SW480 (cell line): ENCODE measurements around the gene CCDC200.
"Not testable (repeated sequence)": the region's sequence is repeated elsewhere in the genome, so short reads cannot be mapped to it uniquely, and the experiment has no call there.

ENCODE experiments used
- DNase-seq: peaks from one replicate; pipeline ENCODE4 v3.0.0-alpha.2; 2016; ENCODE audit warnings: low spot score

CCDC200 gene

DNA sequence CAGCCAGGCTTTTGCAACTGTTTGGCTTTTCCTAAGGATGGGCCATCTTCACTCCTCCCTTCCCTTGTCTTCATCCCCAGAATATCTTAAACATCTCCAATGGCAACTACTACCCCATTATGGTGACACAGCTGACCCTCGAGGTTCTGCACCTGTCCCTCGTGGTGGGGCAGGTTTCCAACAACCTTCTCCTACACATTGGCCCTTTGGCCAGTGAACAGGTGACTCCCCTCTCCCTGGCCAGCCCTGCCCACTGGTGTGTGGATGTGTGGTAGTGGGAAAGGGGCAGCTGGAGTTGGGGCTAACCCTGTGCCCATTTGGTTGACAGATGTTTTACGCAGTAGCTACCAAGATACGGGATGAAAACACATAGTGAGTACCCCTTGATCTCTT lies 12.1 kb downstream of the CCDC200 start:
- DNase-seq = no peak

DNA sequence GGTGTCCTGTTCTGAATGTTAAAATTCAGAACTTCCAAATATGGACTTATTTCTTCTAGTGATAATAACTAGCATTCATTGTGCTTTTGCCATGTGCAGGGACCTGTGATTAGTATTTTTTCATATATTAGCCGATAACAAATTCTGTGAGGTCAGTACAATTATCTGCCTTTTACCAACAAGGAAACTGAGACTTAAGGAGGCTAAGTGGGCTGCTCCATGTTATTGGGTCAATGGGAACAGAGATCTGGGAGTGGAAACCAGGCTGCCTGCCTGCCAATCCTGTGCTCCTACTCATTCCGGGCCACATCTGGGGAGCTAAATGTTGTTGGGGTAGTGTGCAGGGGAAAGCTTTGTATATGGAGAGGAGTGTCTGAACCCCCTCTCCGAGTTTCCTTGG lies 13.1 kb downstream of the CCDC200 start:
- DNase-seq = no peak

DNA sequence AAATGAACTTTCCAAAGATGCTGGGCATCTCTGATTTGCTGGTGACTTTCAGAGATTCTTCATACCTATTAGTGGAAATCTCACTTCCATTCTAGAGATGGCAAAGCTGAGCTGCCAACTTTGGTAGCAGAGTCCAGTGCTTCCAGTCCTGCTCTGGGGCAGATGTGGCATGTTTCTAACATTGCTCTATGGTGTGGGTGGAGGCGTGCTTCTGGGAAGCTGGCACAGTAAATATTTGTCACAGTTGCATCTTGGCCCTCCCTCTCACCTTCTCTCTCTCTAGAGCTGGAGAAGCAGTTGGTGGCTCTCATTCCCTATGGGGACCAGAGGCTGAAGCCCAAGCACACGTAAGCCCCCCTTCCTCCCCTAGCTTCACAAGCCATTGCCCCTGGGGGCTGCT lies 14.9 kb downstream of the CCDC200 start:
- DNase-seq = no peak

DNA sequence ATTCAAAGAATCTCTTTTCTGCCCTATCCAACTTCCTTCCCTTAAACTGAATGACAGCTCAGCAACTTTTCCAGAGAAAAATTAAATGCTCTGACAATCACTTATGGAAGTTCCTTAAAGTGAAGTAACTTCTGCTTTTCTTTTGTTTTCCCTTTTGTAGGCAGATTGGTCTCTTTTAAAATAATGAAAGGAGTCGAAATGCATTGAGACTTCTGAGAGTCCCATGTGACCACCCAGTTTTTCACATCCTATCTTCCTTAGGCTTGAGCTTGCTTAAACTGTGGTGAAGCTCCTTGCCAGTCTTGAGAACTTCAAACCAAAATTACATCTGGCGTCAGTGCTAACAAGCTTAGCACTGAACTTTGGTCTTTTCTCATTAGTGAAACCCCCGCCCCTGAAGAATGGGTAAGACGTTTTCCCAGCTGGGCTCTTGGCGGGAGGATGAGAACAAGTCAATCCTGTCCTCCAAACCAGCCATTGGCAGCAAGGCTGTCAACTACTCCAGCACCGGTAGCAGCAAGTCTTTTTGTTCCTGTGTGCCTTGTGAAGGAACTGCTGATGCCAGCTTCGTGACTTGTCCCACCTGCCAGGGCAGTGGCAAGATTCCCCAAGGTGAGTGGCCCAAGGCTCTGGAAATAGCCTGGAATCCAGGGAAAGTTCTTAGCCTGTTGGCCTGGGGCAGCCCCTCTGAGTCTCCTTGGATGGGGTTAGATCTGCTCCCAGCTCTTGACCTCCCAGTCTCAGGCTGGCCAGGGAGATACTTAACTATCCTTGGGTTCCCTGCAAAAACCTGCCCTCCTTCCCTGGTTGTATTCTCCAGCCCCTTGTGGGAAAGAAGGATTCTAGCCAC lies 15.6 kb downstream of the CCDC200 start:
- DNase-seq = no peak

DNA sequence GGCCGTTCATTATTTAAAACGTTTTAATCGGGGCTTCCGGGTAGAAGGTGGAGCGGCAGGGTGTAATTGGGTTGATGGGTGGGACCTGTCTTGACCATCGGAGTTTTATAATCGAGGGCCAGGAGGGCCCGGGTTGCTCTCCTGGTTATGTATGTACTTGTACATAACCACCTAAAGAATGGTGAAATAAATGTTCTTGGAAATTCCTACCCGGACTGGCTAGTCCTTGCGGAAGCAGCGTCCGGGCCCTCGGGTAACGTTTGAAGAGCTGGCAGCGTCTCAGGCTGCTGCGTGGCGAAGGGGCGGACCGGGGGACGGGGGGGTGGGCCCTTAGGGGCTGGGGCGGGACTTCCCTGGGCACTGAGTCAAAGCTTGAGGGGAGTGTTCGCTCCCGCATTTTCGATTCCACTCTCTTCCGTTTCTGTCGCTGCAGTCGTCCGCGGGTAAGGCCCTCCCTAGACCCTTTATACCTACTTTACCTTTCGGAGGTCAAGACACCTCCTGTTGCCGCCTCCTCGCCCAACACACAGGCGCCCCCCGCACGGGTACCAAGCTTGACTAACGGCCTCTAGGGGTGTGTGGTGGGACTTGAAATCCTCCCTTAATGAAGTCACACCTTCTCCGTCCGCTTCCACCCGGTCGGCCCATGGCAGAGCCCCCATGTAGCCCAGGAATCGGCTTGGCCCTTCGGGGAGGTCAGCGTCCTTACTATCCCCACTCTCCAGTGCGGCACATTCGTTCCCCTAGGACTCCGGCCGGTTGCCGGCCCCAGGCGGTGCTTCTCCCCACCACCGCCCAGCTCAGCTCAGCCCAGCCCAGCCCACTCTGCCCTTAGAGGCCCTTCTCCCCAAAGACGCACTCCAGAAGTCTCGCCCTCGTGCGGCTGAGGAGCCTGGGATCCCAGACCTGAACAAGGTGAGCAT lies 16.7 kb downstream of the CCDC200 start, which contains the start of gene TMEM106A:
TMEM106A (plus strand) TSS at position 396 of the 923 bp plus-strand sequence. CDS start 1,167 bp downstream, outside the sequence.
- peak; percentile 71 for DNase-seq

DNA sequence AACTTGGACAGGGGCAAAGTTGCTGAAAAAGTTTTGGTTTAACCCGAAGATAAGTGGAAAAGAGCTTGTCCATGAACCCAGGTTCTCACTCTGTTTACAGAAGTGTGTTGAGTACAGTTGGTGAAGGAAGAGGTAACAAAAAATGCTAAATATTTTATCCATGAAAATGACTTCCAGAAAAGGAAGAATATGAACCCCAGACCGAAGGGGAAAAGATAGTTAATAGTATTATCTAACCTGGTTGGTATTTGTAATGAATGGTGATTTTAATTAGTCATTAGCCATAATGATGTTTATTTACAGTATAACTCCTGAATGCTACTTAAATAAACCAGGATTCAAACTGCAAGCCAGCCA lies 17.3 kb downstream of the CCDC200 start:
- DNase-seq = no peak

DNA sequence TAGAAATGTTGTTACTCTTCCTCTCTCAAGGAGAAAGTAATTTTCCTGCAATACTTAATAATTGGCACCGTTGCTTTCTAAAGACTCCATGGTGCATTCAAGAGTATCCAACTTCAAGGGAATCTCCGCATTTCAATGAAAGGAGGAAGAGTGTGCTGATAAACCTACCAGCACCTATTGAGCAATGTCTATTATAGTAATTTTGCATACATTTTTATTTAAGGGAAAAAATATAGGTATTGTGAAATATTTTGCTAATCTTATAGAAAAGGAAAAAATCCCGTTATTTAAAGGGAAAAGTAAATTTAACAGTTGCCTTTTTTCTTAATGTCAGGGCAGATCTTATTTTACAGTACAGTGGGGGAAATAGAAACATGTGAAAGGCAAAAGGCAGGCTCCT lies 17.8 kb downstream of the CCDC200 start:
- no peak for DNase-seq

DNA sequence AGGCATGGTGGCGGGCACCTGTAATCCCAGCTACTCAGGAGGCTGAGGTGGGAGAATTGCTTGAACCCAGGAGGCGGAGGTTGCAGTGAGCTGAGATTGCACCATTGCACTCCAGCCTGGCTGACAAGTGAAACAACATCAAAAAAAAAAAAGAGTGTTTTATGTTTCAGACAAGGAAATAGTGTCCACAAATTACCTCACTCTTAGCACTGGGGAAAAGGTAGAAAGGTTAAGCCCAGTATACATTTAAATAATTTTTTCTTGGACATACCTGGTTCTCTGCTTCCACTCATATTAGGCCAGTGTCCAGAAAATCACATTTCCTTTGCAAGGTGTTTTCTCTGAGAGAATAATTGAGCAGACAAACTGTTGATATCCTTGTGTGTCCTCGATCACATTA lies 25.4 kb downstream of the CCDC200 start:
- not testable (repeated sequence) for DNase-seq

DNA sequence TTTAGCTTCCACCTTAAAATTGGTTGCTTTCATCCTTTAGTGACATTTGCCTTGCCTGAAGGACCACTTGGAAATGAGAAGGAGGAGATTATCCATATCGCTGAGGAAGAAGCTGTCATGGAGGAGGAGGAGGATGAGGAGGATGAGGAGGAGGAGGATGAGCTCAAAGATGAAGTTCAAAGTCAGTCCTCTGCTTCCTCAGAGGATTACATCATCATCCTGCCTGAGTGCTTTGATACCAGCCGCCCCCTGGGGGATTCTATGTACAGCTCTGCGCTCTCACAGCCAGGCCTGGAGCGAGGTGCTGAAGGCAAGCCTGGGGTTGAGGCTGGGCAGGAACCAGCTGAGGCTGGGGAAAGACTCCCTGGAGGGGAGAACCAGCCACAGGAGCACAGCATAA lies 28.3 kb downstream of the CCDC200 start:
- DNase-seq = no peak

DNA sequence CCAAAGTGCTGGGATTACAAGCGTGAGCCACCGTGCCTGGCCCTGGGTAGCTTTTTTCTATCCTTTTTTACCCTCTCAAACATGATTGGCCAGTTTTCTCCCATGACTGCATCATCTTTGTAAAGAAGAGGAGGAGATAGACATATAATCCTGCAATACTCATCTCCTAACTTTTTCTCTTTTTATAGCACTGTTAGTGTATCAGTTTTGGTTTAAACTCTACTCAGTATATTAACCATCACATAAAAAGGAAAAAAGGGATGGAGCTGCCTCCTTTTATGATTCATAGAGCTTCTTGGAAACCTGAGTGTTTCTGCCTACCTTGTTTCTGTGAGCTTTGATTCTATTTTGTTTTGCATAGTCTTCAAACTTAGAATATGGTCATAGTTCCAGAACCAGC lies 28.8 kb downstream of the CCDC200 start:
- no peak for DNase-seq

DNA sequence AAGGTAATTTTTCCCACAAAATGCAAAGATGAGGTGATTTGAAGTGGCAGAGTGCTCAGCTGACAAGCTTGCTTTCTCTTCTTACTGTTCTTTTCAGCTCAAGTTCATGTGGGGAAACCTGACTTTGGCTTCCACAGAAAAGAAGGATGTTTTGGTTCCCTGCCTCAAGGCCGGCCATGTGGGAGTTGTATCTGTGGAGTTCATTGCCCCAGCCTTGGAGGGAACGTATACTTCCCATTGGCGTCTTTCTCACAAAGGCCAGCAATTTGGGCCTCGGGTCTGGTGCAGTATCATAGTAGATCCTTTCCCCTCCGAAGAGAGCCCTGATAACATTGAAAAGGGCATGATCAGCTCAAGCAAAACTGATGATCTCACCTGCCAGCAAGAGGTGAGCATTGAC lies 35.2 kb downstream of the CCDC200 start:
- no peak for DNase-seq

DNA sequence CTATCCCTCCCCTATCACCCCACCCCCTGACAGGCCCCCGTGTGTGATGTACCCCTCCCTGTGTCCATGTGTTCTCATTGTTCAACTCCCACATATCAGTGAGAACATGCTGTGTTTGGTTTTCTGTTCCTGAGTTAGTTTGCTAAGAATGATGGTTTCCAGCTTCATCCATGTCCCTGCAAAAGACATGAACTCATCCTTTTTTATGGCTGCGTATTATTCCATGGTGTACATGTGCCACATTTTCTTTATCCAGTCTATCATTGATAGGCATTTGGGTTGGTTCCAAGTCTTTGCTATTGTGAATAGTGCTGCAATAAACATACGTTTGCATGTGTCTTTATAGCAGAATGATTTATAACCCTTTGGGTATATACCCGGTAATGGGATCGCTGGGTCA lies 41.8 kb downstream of the CCDC200 start:
- DNase-seq = not testable (repeated sequence)

DNA sequence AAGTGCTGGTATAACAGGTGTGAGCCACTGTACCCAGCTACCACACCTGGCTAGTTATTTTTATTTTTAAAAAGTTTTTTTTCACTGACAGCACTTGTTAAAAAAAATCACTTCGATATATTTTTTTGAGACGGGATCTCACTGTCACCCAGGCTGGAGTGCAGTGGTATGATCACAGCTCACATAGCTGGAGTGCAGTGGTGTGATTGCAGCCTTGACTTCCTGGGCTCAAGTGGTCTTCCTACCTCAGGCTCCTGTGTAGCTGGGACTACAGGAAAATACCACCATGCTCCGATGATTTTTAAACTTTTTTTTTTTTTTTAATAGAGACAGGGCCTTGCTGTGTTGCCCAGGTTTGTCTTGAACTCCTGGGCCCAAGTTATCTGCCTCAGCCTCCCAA lies 44.5 kb downstream of the CCDC200 start:
- DNase-seq = no peak

DNA sequence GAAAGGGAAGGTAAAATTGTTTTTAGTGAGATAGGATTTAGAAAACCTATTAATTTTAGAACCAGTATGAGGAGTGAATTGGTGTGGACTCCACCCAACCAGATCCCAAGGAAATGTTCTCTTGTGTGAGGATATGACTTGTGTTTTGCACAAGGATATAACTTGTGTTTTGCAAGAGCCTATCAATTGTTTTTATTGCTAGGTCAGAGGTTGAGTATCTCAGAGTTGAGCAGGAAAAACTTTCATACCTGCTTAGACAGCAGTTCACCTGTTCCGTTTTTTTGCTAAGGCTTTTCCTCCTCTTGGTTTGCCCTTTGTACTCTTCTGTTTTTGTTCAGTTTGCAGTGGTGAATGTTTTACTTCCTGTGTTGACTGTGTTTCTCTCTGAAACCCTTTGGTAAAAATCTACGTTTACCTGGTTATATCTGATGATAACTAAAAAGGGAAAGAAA lies 52.3 kb downstream of the CCDC200 start:
- no peak for DNase-seq

DNA sequence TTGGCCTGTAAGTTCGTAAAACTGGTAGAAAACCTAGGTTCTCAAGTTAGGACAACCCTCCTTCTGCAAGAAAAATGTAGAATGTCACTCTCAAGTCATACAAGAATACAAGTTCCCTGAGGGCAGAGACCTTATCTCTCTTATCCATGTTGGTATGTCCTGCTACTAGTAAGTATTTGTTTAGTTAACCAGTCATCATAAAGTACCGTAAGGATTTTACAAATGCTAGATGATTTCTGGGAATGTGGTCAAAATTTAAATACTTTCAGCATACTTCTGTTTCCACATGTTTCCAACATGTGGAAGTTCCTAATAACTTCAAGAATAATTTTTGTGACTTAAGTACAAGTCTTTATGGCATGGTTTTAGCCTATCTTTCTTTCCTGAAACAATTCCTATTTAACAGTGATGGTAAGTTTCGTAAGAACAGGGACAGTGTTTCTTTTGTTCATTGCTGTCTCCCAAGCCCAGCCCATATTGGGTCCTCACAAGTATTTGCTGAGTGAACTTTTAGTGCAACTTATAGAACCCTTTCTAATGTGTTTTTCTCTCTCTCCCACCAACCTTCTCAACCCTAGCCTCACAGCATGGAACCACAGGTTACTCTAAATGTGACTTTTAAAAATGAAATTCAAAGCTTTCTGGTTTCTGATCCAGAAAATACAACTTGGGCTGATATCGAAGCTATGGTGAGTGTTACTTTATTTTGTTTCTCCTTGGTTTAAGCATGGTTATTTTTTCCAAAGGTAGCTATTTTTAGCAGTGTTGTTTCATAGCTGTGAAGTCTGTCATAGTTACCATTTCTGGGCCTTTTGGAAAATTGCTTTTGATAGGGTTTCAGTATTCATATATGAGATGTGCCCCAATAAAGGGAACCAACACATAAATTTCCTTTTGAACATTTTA lies 53.0 kb downstream of the CCDC200 start:
- DNase-seq = no peak

DNA sequence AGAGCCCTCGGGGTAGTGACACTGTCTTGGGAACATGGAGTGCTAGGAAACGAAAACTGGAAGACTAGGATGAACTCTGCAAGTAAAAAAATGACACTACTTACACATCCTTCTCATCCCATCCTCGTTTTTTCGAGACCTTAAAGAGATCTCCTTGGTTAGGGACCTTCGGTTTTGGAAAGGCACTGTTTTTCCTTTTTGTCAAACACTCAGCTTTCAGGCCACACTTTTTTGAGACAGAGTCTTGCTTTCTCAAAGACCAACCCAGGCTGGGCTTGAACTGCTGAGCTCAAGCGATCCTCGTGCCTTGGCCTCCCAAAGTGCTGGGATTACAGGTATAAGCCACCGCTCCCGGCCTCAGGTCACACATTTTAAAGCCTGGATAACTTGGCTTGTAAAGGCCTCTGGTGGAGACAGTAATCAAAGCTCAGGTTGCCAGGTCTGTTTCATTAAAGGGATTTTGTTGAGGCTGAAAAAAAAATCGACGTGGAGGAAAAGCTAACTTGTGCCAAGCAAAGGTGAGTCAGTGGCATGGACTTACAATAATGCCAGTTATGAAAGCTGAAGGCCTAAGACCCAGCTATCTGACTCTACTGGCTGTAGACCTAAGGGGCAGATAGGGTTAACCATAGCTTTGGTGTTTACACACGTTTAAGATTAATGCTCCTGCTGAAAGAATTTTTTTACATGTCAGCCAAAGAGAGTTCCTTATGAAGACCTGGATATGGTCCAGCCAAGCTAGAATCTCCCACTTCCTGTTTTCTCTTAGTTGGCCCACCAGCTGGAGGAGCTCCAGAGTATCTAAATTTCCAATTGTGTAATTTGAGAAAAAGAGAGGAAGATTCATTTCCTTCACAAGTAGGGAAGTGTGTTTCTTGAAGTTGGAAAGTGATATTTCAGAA lies 56.6 kb downstream of the CCDC200 start:
- peak; percentile 78 for DNase-seq
